ENCODE results near the gene CLEC9A.

DNA sequence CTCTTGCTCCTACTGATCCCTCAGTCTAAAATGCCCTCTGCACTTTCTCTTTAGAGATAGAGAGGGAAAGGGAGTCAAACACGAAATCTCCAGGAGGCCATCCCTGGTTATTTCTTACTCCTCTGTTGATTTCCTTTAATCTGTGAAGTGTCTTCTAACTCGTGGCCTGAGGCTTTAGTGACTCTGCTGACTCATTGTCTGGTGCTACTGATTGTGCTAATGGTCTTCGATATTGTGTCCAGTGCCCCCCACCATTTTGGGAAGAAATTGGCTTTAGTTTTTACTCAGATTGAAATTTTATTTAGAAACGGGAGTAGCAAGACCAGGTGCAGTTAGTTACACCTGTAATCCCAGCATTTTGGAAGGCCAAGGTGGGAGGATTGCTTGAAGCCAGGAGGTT, 839 bp downstream of the CLEC9A start:
- TF ChIP-seq GATA2 (IDR thresholded peaks at IDR 0.05; ENCODE audit: low read depth, low read length), result no peak
- no peak for TF ChIP-seq GATA3 (IDR thresholded peaks at IDR 0.05; ENCODE audit: low read depth, low read length)
